ENCODE measurements around the gene TMTC1. TPM values are rescaled to one million over a fixed set of nuclear protein-coding genes. Genes with fewer than 3 reads are reported as not detected.

TMTC1 gene
- total and polyA plus RNA-seq, 2 of the 8 experiments (the other 6 are each of a cell fraction or from before 2014, with no cell fraction given) = 15.4 to 20.8 TPM

DNA sequence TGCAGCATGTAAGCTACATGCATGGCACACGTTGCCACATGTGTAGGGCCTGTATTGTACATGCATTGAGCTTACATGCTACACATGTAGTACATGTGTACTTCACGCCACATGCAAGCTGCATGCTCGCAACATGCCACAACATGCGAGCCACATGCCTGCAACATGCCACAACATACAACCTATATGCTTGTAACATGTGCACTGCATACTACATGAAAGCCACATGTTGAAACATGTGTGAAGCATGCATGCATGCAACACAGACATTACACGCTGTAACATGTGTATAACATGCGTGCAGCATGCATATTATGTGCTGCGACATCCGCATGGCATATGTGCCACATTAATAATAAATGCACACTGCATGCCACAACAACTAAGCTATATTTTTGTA, 9.1 kb upstream of the TMTC1 start:
- Histone ChIP-seq H3K4me1 (replicated peaks in 1 of 4; ENCODE audit: control insufficient read depth in 3 of 4, insufficient read depth in 4 of 4, low read length in 3 of 4) (peaks cover 0 to 9% (median 4%) of the 10 kb centered on the region in 4 experiments; a peak in 3 of 7 replicates), H3K79me2 (ENCODE audit: control insufficient read depth in 1 of 2, insufficient read depth in 2 of 2, low read length in 2 of 2) (no peaks in the 10 kb centered on the region; a peak in 1 of 4 replicates), H3K18ac (ENCODE audit: extremely low read depth, low read length) (no peak overlapping the region), H3K9ac (replicated peaks in 1 of 4; ENCODE audit: extremely low read depth in 1 of 4, low read depth in 3 of 4, low read length in 3 of 4) (no peak overlapping the region), H2AK5ac (ENCODE audit: low read depth, low read length) (no peak overlapping the region), H3K36me3 (ENCODE audit: control insufficient read depth in 2 of 4, insufficient read depth in 4 of 4, low read length in 3 of 4) (peaks cover 0 to 7% (median 0%) of the 10 kb centered on the region in 4 experiments; a peak in 3 of 8 replicates), H3K4me3 (ENCODE audit: extremely low read depth in 1 of 4, insufficient read depth in 2 of 4, low read depth in 3 of 4, low read length in 4 of 4) (no peak overlapping the region), H3K23me2 (ENCODE audit: low read depth, low read length) (peaks cover 2% of the 10 kb centered on the region; the same call in 1 of the 2 replicates), H2BK15ac (ENCODE audit: low read length) (no peak overlapping the region), H3K14ac (ENCODE audit: insufficient read length) (no peak overlapping the region), H2BK20ac (ENCODE audit: low read length) (no peak overlapping the region), H3K23ac (ENCODE audit: insufficient read length) (no peak overlapping the region), H2AFZ (ENCODE audit: low read length) (no peak overlapping the region), H3K27ac (ENCODE audit: low read depth, low read length) (no peak overlapping the region), H4K8ac (ENCODE audit: extremely low read depth, insufficient read depth, low read length) (no peak overlapping the region), H3K27me3 (replicated peaks in 1 of 4; ENCODE audit: control insufficient read depth in 3 of 4, extremely low read depth in 1 of 4, insufficient read depth in 3 of 4, low read length in 3 of 4) (no peaks in the 10 kb centered on the region), H3K9me3 (ENCODE audit: insufficient read depth in 2 of 2, low read depth in 1 of 2, low read length in 1 of 2) (peaks cover 29 to 33% of the 10 kb centered on the region in 2 experiments), H3K4me2 (ENCODE audit: insufficient read depth in 1 of 2, low read depth in 2 of 2, low read length in 2 of 2) (no peak overlapping the region), H3K56ac (replicated peaks; ENCODE audit: insufficient read length, low read depth, low read length) (no peak overlapping the region), H4K91ac (replicated peaks; ENCODE audit: insufficient read length, low read length) (no peak overlapping the region), H2BK5ac (ENCODE audit: low read depth, low read length) (no peak overlapping the region), H2BK12ac (ENCODE audit: low read depth, low read length) (no peak overlapping the region), H4K5ac (ENCODE audit: insufficient read length, low read depth, low read length) (no peak overlapping the region), H4K20me1 (replicated peaks in 1 of 2; ENCODE audit: control insufficient read depth in 1 of 2, insufficient read depth in 2 of 2, low read length in 2 of 2) (no peaks in the 10 kb centered on the region), H3K79me1 (ENCODE audit: low read depth, low read length) (no peaks in the 10 kb centered on the region), H3K4ac (replicated peaks; ENCODE audit: insufficient read length, low read depth, low read length) (no peak overlapping the region), H2BK120ac (replicated peaks; ENCODE audit: low read depth, low read length) (no peak overlapping the region)
- ChIA-PET POLR2A (ENCODE audit: partially characterized antibody) (no interaction called here), CTCF (ENCODE audit: partially characterized antibody) (interaction anchor here (0.7 kb wide), 1 partner anchor 118 kb away, joined by 3 read pairs; no protein-coding TSS in a partner anchor)
- WGBS, 2 experiments (ENCODE audit: extremely low coverage in 1 of 2, insufficient coverage in 1 of 2, insufficient read length in 1 of 2, insufficient replicate concordance in 2 of 2, low coverage in 1 of 2, low lambda C conversion rate in 2 of 2, missing lambda C conversion rate in 1 of 2) = 93% methylated on average over 8 of the region's 8 CpGs; no CpG with 5 or more reads in 1 of the 2 experiments
- no peak for DNase-seq (ENCODE audit: low read depth in 1 of 2, low spot score in 2 of 2)
- FAIRE-seq = no peak
- TF ChIP-seq RXRA (IDR thresholded peaks at IDR 0.05; ENCODE audit: insufficient read depth, low read depth, low read length) (no peak), HDAC6 (IDR thresholded peaks at IDR 0.05; ENCODE audit: low read depth, low read length) (no peak), JUND (IDR thresholded peaks at IDR 0.05; ENCODE audit: low read length) (no peak), EZH2 (IDR thresholded peaks at IDR 0.05; ENCODE audit: low read depth, low read length, severe bottlenecking) (no peak), SIN3A (conservative IDR thresholded peaks at IDR 0.05 in 1 of 2, IDR thresholded peaks at IDR 0.05 in 1 of 2; ENCODE audit: low read depth in 1 of 2, low read length in 2 of 2) (no peak)
- TF ChIP-seq, protein P1, sequence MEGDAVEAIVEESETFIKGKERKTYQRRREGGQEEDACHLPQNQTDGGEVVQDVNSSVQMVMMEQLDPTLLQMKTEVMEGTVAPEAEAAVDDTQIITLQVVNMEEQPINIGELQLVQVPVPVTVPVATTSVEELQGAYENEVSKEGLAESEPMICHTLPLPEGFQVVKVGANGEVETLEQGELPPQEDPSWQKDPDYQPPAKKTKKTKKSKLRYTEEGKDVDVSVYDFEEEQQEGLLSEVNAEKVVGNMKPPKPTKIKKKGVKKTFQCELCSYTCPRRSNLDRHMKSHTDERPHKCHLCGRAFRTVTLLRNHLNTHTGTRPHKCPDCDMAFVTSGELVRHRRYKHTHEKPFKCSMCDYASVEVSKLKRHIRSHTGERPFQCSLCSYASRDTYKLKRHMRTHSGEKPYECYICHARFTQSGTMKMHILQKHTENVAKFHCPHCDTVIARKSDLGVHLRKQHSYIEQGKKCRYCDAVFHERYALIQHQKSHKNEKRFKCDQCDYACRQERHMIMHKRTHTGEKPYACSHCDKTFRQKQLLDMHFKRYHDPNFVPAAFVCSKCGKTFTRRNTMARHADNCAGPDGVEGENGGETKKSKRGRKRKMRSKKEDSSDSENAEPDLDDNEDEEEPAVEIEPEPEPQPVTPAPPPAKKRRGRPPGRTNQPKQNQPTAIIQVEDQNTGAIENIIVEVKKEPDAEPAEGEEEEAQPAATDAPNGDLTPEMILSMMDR (IDR thresholded peaks at IDR 0.05; ENCODE audit: control extremely low read depth in 1 of 3, insufficient read depth in 1 of 3, low read depth in 1 of 3, low read length in 3 of 3) = no peak
